HG02981 (cell line): Measurements from ENCODE around the gene CPN1.
A peak's percentile ranks its signal among the peaks of the same experiment; 100 is the strongest.
"Not testable (repeated sequence)": the region's sequence is repeated elsewhere in the genome, so short reads cannot be mapped to it uniquely, and the experiment has no call there.

Experiments used
- ATAC-seq: cut with Tn5 transposase; IDR thresholded peaks from one replicate; pipeline ENCODE4 v1.9.1; 2021; ENCODE audit warnings: mild to moderate bottlenecking, moderate library complexity; ENCODE audit not compliant: unreplicated experiment

Gene CPN1

DNA sequence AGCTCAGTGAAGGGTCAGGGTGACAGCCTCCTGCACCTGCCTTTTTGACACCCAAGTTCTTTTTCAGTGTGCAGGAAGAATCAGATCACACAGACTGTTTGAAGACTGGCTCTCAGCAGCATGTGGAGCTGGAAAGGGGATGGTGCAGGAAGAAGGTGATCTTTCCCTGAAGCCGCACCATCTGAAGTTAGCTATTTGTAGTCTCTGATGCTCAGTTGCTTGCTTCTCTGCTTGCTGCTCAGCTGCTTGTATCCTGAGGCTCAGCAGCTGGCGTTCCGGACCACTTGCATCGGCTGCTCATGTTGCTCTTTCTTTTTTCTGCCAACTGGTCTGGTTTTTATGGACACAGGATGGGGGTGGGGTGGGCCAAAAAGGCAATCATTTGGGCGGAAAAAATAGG lies 56.1 kb downstream of the CPN1 start:
- no peak for ATAC-seq

- ATAC-seq = no peak
Measured at GRCh38 chr10:100024748-100025147, 56.9 kb downstream of the CPN1 start.

DNA sequence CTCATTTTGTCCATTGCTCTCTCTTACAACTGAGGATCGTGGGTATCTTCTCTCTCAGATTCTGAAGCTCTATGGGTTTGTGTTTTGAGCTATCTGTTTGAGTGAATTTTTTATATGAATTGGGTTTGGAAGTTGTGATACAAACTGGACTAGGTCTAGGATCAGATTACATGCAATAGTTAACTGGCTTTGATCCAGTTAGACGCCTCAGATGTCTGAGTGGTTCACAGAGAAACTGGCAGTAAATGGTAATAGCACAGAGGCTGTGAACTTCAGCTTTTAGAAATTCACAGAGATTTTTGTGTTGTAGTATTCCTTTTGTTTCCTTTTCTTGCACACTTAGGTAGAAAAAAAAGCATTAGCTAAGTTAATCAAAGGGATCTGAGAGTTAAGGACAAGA lies 59.3 kb downstream of the CPN1 start:
- no peak for ATAC-seq

GRCh38 chr10:100021322-100021721 lies 60.3 kb downstream of the CPN1 start:
- peak; percentile 31 for ATAC-seq

DNA sequence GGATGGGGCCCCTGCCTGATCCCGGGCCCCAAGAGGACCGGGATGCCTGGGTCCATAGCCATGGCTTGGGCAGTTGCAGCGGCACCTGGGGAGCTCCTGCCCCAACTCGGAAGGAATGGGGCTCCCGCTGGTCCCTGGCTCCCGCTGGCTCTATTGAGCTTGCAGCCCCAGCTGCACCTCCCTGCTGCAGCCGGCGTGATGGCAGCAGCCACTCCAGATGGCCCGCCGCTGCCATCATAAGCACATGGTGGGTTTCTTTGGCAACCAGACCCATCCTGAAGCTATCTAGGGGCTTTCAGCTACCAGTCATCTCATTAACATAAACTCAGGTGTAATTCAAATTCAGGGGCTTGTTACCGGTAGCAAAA lies 60.8 kb downstream of the CPN1 start:
- no peak for ATAC-seq

DNA sequence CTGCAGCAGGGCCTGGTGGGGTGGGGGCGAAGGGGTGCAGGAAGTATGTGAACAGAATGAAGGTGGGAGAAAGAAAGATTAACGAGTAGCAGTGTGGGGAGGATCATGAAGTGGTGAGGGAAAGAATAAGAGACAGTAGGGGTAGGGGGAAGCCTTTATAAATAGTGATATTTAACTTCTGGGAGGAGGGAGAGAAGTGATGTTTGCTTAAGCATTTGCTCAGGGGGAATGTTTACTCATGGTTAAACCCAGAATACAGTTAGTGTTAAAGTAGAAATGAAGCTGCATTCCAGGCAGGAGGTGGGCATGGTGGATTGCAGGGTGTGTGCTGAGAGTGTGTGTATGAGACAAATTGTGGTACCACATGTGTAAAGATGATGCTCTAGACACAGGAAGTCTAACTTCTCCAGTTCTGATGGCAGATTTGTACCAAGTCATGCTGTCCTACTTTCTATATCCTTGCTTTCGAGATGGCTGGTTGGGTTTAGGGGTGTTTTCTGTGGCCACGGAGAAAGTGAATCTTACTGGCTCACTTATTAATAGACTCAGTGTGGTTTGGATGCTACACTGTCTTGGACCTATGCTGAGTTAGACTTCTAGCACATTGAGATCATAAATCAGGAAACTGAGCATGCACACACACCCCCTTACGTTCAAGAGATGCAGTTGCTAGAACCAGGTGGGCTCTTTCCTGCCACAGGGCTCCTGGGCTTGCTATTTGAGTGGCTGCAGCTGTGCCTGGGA lies 61.4 kb downstream of the CPN1 start:
- peak; percentile 83 for ATAC-seq

- no peak for ATAC-seq
Measured at GRCh38 chr10:100019787-100020141, 61.9 kb downstream of the CPN1 start.

- peak; percentile 65 for ATAC-seq
Measured at GRCh38 chr10:100014071-100014762, 67.5 kb downstream of the CPN1 start.

GRCh38 chr10:100013621-100014020 lies 68.0 kb downstream of the CPN1 start:
- ATAC-seq = no peak

- ATAC-seq = not testable (repeated sequence)
Measured at GRCh38 chr10:100011906-100012305, 69.8 kb downstream of the CPN1 start.

DNA sequence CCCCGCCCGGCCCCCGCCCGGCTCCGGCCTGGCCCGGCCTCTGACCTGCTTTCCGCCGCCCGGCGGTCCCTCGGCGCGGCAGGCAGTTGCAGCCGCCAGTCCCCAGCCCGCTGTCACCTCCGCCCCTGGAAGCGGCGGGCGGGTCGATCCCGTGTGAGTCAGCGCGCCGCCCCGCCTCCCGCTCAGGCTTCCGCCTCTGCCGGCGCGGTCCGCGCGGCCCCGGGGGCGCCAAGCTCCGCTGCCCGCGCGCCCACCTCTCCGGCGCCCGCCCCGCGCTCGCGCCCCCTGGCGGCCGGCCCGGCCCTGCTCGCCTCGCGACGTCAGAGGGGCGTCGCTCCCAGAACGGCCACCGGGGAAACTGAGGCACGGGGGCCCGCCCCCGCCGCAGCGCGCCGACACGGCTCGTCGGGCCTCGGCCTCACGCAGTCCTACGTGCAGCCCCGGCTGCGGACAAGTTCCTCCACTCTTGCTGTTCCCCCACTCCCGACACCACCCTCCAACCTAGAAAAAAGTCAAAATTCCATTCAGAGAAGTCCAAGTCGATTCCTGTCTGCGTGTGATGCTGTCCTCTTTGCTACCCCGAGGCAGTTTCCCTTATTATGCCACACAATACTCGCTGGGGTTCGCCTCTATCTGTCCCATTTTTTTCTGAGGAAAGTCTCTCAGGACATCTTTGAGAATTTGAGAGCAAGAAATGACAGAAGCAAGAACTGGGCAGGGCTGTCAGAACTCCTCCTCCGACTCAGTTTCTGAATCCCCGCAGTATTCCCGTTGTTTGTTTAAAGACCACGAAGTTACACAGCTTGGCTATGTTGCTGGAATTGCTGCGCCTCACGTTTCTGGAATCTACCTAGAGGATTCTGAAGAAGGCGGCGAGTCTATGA lies 71.6 kb downstream of the CPN1 start, which contains the start of gene DNMBP:
DNMBP (minus strand) TSS at position 155 of the 884 bp plus-strand sequence. CDS start 37,823 bp downstream, outside the sequence.
- peak; percentile 66 for ATAC-seq

DNA sequence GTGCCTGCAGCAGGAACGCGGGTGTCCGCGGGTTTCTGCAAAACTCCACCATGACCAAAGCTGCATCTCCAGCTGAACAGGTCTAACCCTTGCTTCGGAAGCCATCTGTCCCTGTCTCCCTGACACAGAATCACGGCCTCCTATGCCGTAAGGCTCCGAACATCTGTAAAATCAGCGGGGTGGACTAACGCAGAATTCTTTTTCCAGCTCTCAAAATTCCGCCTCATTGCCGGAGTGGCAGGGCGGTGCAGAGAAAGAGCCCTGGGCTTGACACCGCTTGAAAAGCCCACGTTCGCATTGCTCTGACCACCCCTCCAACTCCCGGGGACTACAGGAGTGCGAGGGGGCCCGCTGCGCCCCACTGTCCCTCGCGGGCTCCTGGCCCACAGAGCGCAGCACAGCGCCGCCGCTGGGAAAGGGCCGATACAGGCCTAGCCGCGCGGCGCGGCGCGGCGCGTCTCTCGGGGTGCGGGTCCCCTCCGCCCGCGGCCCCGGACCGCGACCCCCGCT lies 72.3 kb downstream of the CPN1 start:
- peak; percentile 44 for ATAC-seq

- no peak for ATAC-seq
Measured at GRCh38 chr10:100008708-100009282, 72.9 kb downstream of the CPN1 start.

DNA sequence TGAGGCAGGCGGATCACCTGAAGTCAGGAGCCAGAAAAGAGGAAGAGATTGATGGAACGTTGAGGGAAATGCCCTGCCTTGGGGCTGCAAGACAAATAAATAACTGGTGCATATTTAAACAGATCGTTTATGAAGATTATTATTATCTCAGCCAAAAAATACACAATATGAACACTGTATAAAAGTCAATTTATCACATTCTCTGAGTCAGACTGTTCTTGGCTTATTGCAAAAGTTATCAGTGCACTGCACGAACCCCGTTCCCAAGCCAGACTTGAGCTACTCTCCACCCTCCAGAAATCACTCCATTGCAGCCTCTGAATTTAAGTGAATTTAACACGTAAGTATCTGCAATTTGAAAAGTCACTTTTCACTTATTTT lies 73.5 kb downstream of the CPN1 start:
- ATAC-seq = no peak

DNA sequence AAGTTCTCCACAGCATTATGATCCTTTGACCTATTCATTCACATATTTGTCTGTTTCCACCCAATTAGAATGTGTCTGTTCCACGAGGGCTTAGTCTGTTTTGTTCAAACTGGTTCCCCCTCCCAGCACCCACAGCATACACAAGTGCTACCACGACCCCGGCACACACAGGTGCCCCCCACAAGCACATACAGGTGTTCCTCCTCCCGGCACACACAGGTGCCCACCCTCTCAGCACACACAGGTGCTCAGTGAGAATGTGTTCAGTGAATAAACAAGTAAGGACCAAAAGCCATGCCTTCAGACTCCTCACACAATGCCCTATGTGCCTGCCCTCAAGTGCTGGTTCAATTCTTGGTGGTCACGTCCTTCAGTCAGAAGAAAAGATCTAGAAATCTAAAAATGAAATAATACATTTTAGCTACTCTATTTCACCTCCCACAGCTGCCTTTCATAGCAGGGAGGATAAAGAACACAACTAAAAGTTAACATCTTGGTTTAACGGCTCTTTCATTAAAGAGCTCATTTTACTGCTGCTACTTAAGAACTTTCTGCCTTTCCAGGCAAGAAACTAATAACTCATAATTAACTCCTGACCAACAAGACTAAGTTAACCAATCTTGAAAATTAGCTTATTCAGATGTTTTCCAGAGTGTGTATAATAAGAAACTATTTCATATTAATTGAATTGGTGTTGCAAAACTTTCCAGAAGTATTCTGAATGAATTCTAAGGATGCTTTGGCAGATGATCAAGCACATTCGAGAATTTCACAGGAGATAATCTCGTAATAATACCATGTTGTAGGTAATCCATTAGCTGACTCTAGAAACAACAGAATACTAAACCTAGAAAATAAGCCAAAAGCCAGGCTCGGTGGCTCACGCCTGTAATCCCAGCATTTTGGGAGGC lies 74.2 kb downstream of the CPN1 start:
- ATAC-seq = no peak

GRCh38 chr10:100006243-100006886 lies 75.3 kb downstream of the CPN1 start:
- no peak for ATAC-seq

GRCh38 chr10:100004805-100005510 lies 76.7 kb downstream of the CPN1 start:
- ATAC-seq = no peak

GRCh38 chr10:100000109-100000644 lies 81.5 kb downstream of the CPN1 start:
- no peak for ATAC-seq
